ENCODE measurements around the gene ARHGAP23.
"Not testable (repeated sequence)": the region's sequence is repeated elsewhere in the genome, so short reads cannot be mapped to it uniquely, and the experiment has no call there.

ARHGAP23 gene

GRCh38 chr17:38526526-38526925, 98.3 kb downstream of the ARHGAP23 start:
- not testable (repeated sequence) for DNase-seq (ENCODE audit: low read depth, low spot score)

- not testable (repeated sequence) for DNase-seq (ENCODE audit: low read depth, low spot score)
Measured at GRCh38 chr17:38528141-38528540, 99.9 kb downstream of the ARHGAP23 start.

DNA sequence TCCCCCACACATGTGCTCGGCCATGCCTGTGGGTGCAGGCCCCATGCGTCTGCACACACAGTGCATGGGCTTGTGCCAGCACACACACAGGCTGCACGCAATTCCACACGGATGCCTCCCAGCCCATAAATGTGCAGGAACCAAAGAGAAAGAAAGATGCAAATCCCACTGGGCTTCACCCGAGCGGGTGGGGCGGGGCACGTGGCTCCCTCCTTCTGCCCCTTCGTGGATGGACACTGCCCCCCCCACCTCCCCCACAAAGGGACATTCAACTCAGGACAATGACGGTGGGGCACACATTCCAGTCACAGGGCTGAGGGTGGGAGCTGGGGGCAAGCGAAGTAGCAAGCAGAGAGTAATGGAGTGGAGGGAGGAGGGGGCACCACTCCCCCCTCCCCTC, 102.6 kb downstream of the ARHGAP23 start:
- not testable (repeated sequence) for DNase-seq (ENCODE audit: low read depth, low spot score)

GRCh38 chr17:38531761-38532160, 103.5 kb downstream of the ARHGAP23 start:
- not testable (repeated sequence) for DNase-seq (ENCODE audit: low read depth, low spot score)

- no peak for DNase-seq (ENCODE audit: low read depth, low spot score)
Measured at GRCh38 chr17:38532451-38532850, 104.2 kb downstream of the ARHGAP23 start.

- DNase-seq (ENCODE audit: low read depth, low spot score) = no peak
Measured at GRCh38 chr17:38533241-38533640, 105.0 kb downstream of the ARHGAP23 start.

DNA sequence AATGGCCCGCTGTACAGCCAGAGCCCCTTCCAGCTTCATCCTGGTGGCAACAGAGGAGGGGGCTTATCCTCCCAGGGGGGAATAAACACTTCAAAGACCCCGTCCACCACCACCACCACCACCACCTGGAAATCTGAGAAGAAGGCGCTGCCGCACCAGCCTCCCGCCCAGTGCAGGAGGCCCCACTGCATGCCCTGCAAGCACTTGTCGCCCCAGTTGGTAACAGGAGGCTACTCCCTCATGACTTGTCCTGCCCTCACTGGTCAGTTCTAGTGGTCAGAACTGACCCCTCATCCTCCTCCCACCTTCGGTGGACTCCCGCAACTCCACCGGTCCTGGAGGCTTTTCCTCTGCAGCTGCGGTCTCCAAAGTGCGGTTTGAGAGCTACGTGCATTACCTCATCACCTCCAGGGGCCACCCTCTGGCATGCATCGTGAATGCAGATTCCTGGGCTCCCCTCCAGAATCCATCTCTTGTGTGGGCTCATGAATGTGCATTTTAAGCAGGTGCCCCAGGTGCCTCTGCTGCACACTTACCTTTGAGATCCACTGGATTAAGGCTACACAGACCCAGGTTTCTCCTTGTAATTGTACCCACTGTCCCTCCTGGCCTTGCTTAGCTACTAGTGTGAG, 105.7 kb downstream of the ARHGAP23 start:
- no peak for DNase-seq (ENCODE audit: low read depth, low spot score)

DNA sequence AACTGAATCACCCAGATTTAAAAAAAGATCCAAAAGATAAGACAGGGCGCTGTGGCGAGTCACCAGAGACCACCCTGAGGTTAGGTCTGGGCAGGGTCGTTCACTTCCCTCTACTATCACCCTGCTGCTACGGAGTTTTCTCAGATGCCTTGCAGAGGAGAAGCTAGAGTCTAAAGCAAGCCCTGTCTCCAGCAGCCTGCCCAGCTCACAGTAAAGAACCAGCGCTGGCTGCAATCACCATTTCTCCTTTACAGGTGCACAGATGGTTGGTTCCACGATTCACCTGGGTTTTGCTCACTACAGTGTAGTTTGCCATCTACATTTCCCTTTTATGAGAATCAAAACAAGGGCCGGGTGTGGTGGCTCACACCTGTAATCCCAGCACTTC, 106.2 kb downstream of the ARHGAP23 start:
- DNase-seq (ENCODE audit: low read depth, low spot score) = no peak

DNA sequence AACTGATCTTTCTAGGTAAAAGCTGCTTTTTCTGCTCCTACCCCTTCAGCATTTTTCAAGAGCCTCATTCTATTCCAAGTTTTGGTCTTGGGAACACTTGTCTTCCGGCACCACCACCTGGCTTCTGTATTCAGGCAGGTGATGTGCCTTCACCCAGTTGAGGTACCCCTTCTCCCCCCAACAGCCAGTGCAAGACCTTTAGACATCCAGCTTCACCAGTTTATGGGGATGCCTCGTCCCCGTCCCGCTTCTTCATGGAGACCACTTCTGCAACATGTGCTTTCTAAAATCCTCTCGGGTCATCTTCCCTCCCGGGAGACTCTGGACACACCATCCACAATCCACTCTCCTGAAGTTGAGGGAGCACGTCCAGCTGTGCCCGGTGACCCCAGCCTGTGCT, 107.6 kb downstream of the ARHGAP23 start:
- DNase-seq (ENCODE audit: low read depth, low spot score) = no peak

- no peak for DNase-seq (ENCODE audit: low read depth, low spot score)
Measured at GRCh38 chr17:38536661-38537060, 108.4 kb downstream of the ARHGAP23 start.

GRCh38 chr17:38538906-38539305, 110.6 kb downstream of the ARHGAP23 start:
- DNase-seq (ENCODE audit: low read depth, low spot score) = no peak

GRCh38 chr17:38539386-38539785, 111.1 kb downstream of the ARHGAP23 start:
- DNase-seq (ENCODE audit: low read depth, low spot score) = no peak

GRCh38 chr17:38540514-38541045, 112.3 kb downstream of the ARHGAP23 start:
- DNase-seq (ENCODE audit: low read depth, low spot score) = no peak

GRCh38 chr17:38541281-38541680, 113.0 kb downstream of the ARHGAP23 start:
- DNase-seq (ENCODE audit: low read depth, low spot score) = no peak

GRCh38 chr17:38542286-38542685, 114.0 kb downstream of the ARHGAP23 start:
- DNase-seq (ENCODE audit: low read depth, low spot score) = no peak

GRCh38 chr17:38543403-38544174, 115.3 kb downstream of the ARHGAP23 start:
- no peak for DNase-seq (ENCODE audit: low read depth, low spot score)

- DNase-seq (ENCODE audit: low read depth, low spot score) = no peak
Measured at GRCh38 chr17:38544175-38544838, 116.0 kb downstream of the ARHGAP23 start.

- DNase-seq (ENCODE audit: low read depth, low spot score) = no peak
Measured at GRCh38 chr17:38544839-38545209, 116.6 kb downstream of the ARHGAP23 start.

- DNase-seq (ENCODE audit: low read depth, low spot score) = no peak
Measured at GRCh38 chr17:38545531-38546225, 117.4 kb downstream of the ARHGAP23 start.

GRCh38 chr17:38546396-38546795, 118.1 kb downstream of the ARHGAP23 start:
- no peak for DNase-seq (ENCODE audit: low read depth, low spot score)

DNA sequence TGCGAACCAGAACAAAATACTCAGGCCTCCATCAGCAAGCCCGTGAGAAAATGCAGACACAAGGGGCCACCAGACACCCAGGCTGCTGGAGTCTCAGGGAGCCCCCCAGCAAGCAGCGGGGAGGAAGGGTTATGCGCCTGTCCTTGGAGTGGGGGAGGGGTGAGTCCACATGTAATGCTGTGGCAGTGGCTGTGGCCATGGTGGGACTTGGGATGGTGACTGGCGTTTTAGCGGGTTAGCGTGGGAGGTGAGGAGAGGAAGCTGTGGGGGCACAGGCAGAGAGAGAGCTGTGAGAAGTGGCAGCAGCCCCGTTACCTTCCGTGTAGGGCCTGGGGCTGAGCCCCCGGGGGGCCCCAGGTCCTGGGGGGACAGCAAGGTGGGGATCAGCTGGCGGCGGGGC, 119.2 kb downstream of the ARHGAP23 start:
- no peak for DNase-seq (ENCODE audit: low read depth, low spot score)

DNA sequence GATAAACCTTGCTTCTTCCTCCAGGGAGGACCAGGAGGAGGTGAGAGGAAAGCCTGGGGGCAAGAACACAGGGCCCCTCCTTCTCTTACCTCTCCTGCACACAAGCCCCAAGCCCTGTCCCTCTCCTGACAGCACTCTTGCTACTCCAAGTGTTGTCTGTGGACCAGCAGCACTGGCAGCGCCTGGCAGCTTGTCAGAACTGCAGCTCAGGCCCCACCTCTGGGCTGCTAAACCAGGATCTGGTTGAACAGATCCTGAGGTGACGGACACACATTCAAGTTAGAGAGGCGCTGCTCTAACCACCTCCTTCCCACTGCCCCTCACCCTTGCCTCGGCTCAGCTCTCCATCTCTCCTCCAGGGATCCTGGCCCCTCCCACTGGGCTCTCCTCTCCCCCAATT, 121.0 kb downstream of the ARHGAP23 start:
- DNase-seq (ENCODE audit: low read depth, low spot score) = no peak
